Body of pancreas (tissue), 4 donors: ENCODE data around the gene NCAPD2.

Experiments
- CTCF ChIP-seq, 7 experiments: fragments of 450-650 bp in 4 of 7; fragments of 200-600 bp in 3 of 7; sonication (generic) in 3 of 7; IDR thresholded peaks; one replicate each; pipeline ENCODE4 v1.5.1; 2016 to 2019; ENCODE audit warnings: antibody characterized with exemption in 7 of 7
- POLR2A ChIP-seq, 3 donors: fragments of 450-650 bp; IDR thresholded peaks; one replicate each; pipeline ENCODE4 v1.6.1; 2016; ENCODE audit warnings: antibody characterized with exemption in 3 of 3, mild to moderate bottlenecking in 2 of 3

- no peak for TF ChIP-seq POLR2A (IDR thresholded peaks at IDR 0.05)
- TF ChIP-seq CTCF (IDR thresholded peaks at IDR 0.05): no peak
These were observed 54.1 kb downstream of the NCAPD2 start for GRCh38 chr12:6547987-6548386.
